H1 (cell line): ENCODE data around the gene NPTX1. TPM values are rescaled to one million over a fixed set of nuclear protein-coding genes. Genes with fewer than 3 reads are reported as not detected.

Experiments
- ATF3 ChIP-seq: IDR thresholded peaks from 2 replicates; pipeline ENCODE4 v1.6.1; 2011; ENCODE audit warnings: low read depth, mild to moderate bottlenecking, low read length; ENCODE audit not compliant: insufficient read depth
- CHD7 ChIP-seq: fragments of 300-600 bp; sonication (generic); IDR thresholded peaks from 2 replicates; pipeline ENCODE4 v1.7.1; 2012; ENCODE audit warnings: low read length, moderate library complexity, mild to moderate bottlenecking, inconsistent platforms; ENCODE audit not compliant: insufficient replicate concordance
- EP300 ChIP-seq, 2 experiments: IDR thresholded peaks; 1 replicate in 1 of 2; 2 replicates in 1 of 2; pipeline ENCODE4 v1.6.1; 2011 to 2012; ENCODE audit warnings: low read depth in 2 of 2, low read length in 2 of 2, mild to moderate bottlenecking in 2 of 2, borderline replicate concordance in 1 of 2, inconsistent platforms in 1 of 2, moderate library complexity in 1 of 2
- GABPA ChIP-seq: IDR thresholded peaks from 2 replicates; pipeline ENCODE4 v1.6.1; 2011; ENCODE audit warnings: mild to moderate bottlenecking, low read length, moderate library complexity, borderline replicate concordance; ENCODE audit not compliant: insufficient read depth
- NANOG ChIP-seq: IDR thresholded peaks from 2 replicates; pipeline ENCODE4 v1.6.1; 2011; ENCODE audit warnings: low read length, low read depth, mild to moderate bottlenecking, inconsistent platforms; ENCODE audit not compliant: insufficient read depth, poor library complexity, severe bottlenecking
- RFX5 ChIP-seq: IDR thresholded peaks from 2 replicates; pipeline ENCODE4 v1.6.1; 2011; ENCODE audit warnings: low read depth, low read length, improper control_type of control experiment, borderline replicate concordance
- TAF7 ChIP-seq: optimal IDR thresholded peaks from 2 replicates; pipeline ENCODE3; 2011; ENCODE audit warnings: low read depth, mild to moderate bottlenecking, inconsistent platforms, low read length, moderate library complexity, borderline replicate concordance
- TCF12 ChIP-seq: IDR thresholded peaks from 2 replicates; pipeline ENCODE4 v1.6.1; 2011; ENCODE audit warnings: low read depth, mild to moderate bottlenecking, low read length
- TEAD4 ChIP-seq: IDR thresholded peaks from 2 replicates; pipeline ENCODE4 v1.6.1; 2012; ENCODE audit warnings: low read depth, low read length, inconsistent platforms, mixed read lengths
- polyA plus RNA-seq, 7 experiments: library from polyadenylated mRNA; depleted of rRNA in 3 of 7; stranded (reverse) in 5 of 7; unstranded in 2 of 7; fragments of >200 nt in 5 of 7; fragments of 200-250 nt in 2 of 7; gene quantifications; 1 replicate in 5 of 7; 2 replicates in 1 of 7; 4 replicates in 1 of 7; pipeline versions ENCODE4 v1.2.1 to v1.2.3, GENCODE V29; 2011 to 2013; ENCODE audit warnings: missing spikeins in 2 of 7, mixed read lengths in 2 of 7
- total RNA-seq: library from RNA; stranded (reverse); fragmentation: NEBNext Ultra II Directional; extraction: Animal tissue kit (Norgen Biotek cat#: 25700); gene quantifications from 2 replicates; pipeline ENCODE4 v1.2.1, GENCODE V29; 2021

NPTX1 gene
- total and polyA plus RNA-seq, 2 of the 8 experiments (the other 6 are each of a cell fraction or from before 2014, with no cell fraction given): 12.0 to 17.9 TPM

- no peak for TF ChIP-seq CHD7
- TF ChIP-seq ATF3: no peak
- TF ChIP-seq TAF7: no peak
- TF ChIP-seq GABPA: no peak
- TF ChIP-seq TCF12: no peak
- no peak for TF ChIP-seq EP300 (IDR thresholded peaks at IDR 0.05; ENCODE audit: borderline replicate concordance in 1 of 2, low read depth in 2 of 2, low read length in 2 of 2)
- TF ChIP-seq RFX5: no peak
- TF ChIP-seq TEAD4: no peak
- no peak for TF ChIP-seq NANOG
Observed at GRCh38 chr17:80465327-80465974, 11.0 kb downstream of the NPTX1 start (continued).
